AG09309 (cell line): Measurements from ENCODE around the gene S100A16.

Experiments used
- DNase-seq: peaks from one replicate; pipeline ENCODE4 v3.0.0-alpha.2; 2010; ENCODE audit warnings: low read depth
- H3K4me3 ChIP-seq: 2 replicates; pipeline ENCODE4 v1.5.1; 2011; ENCODE audit warnings: mild to moderate bottlenecking, low read depth, low read length, moderate library complexity; ENCODE audit not compliant: control insufficient read depth
- CTCF ChIP-seq: IDR thresholded peaks from 2 replicates; pipeline ENCODE4 v1.5.1; 2011; ENCODE audit warnings: mild to moderate bottlenecking, low read depth, low read length, inconsistent platforms; ENCODE audit not compliant: insufficient read depth, control insufficient read depth; ENCODE audit errors: missing control alignments

The S100A16 gene

GRCh38 chr1:153639280-153639679 lies 26.3 kb upstream of the S100A16 start:
- no peak for DNase-seq
- no peak for TF ChIP-seq CTCF

GRCh38 chr1:153638261-153638660 lies 25.3 kb upstream of the S100A16 start:
- no peak for TF ChIP-seq CTCF
- no peak for DNase-seq

More at GRCh38 chr1:153639280-153639679, 26.3 kb upstream of the S100A16 start:
- no peak overlapping the region for H3K4me3 ChIP-seq

GRCh38 chr1:153636312-153636711 lies 23.4 kb upstream of the S100A16 start:
- no peak for DNase-seq
- TF ChIP-seq CTCF: no peak
- H3K4me3 ChIP-seq: no peak overlapping the region

More at GRCh38 chr1:153638261-153638660, 25.3 kb upstream of the S100A16 start:
- H3K4me3 ChIP-seq: no peak overlapping the region

GRCh38 chr1:153635872-153636271 lies 22.9 kb upstream of the S100A16 start:
- H3K4me3 ChIP-seq: no peak overlapping the region
- TF ChIP-seq CTCF: no peak
- DNase-seq: no peak

GRCh38 chr1:153633754-153634665 lies 21.1 kb upstream of the S100A16 start, which contains the start of gene CHTOP:
CHTOP (plus strand) TSS chr1:153634066; CDS start chr1:153636589, 2,523 bp downstream.
- peak; percentile 95 for DNase-seq
- no peak for TF ChIP-seq CTCF
- peak within 1 kb of the TSS; percentile 89 for H3K4me3 ChIP-seq

- no peak for DNase-seq
- no peak for TF ChIP-seq CTCF
- peak overlapping the region; percentile 89 for H3K4me3 ChIP-seq
These were observed 20.3 kb upstream of the S100A16 start for GRCh38 chr1:153633161-153633753.
